H1 (cell line): Measurements from ENCODE around the gene SHTN1. TPM values are rescaled to one million over a fixed set of nuclear protein-coding genes. Genes with fewer than 3 reads are reported as not detected.

Experiments used
- CTCF ChIA-PET: fragments of 300-600 bp; sonication (Branson Sonifier 250); formaldehyde crosslinking; loops from one replicate; lab custom pipeline; 2021; ENCODE audit not compliant: partially characterized antibody; lab: Charles Lee
- POLR2A ChIA-PET: fragments of 300-600 bp; sonication (Branson Sonifier 250); formaldehyde crosslinking; loops from one replicate; lab custom pipeline; 2021; ENCODE audit warnings: inconsistent platforms; ENCODE audit not compliant: partially characterized antibody; lab: Charles Lee
- DNase-seq, 2 experiments: peaks; one replicate each; pipeline versions ENCODE4 v3.0.0 to v3.0.0-alpha.2; 2010 to 2022; ENCODE audit warnings: low spot score in 2 of 2, low read depth in 1 of 2, mixed read lengths in 1 of 2
- FAIRE-seq: peaks from 2 replicates; lab custom pipeline; 2011; peaks lifted over from hg19 to GRCh38; lab: Jason Lieb, UNC
- H2AFZ ChIP-seq: 2 replicates; pipeline ENCODE4 v1.8.1; 2012; ENCODE audit warnings: low read length, inconsistent platforms
- H2AK5ac ChIP-seq: 2 replicates; pipeline ENCODE4 v1.6.1; 2013; ENCODE audit warnings: low read depth, low read length
- H2BK120ac ChIP-seq: replicated peaks from 2 replicates; pipeline ENCODE3; 2013; ENCODE audit warnings: low read depth, low read length, inconsistent platforms
- H2BK12ac ChIP-seq: 2 replicates; pipeline ENCODE4 v1.6.1; 2013; ENCODE audit warnings: low read depth, low read length
- H2BK15ac ChIP-seq: 2 replicates; pipeline ENCODE4 v1.6.1; 2013; ENCODE audit warnings: low read length
- H2BK20ac ChIP-seq: 2 replicates; pipeline ENCODE4 v1.6.1; 2013; ENCODE audit warnings: low read length
- H2BK5ac ChIP-seq: 2 replicates; pipeline ENCODE4 v1.6.1; 2013; ENCODE audit warnings: low read depth, low read length
- H3K14ac ChIP-seq: 2 replicates; pipeline ENCODE4 v1.6.1; 2013; ENCODE audit warnings: inconsistent platforms; ENCODE audit not compliant: insufficient read length
- H3K18ac ChIP-seq: 2 replicates; pipeline ENCODE4 v1.6.1; 2013; ENCODE audit warnings: low read length; ENCODE audit errors: extremely low read depth
- H3K23ac ChIP-seq: 2 replicates; pipeline ENCODE4 v1.6.1; 2013; ENCODE audit warnings: inconsistent platforms; ENCODE audit not compliant: insufficient read length
- H3K23me2 ChIP-seq: 2 replicates; pipeline ENCODE4 v1.6.1; 2013; ENCODE audit warnings: low read depth, low read length
- H3K27ac ChIP-seq: 2 replicates; pipeline ENCODE4 v1.6.1; 2011; ENCODE audit warnings: low read depth, low read length, inconsistent platforms
- H3K27me3 ChIP-seq, 4 experiments: replicated peaks in 1 of 4; 1 replicate in 1 of 4; 2 replicates in 3 of 4; pipeline versions ENCODE4 v1.6.1 to v1.8.1; 2011 to 2013; ENCODE audit warnings: low read length in 3 of 4, mild to moderate bottlenecking in 3 of 4, inconsistent platforms in 2 of 4, mixed read lengths in 2 of 4, moderate library complexity in 1 of 4; ENCODE audit not compliant: control insufficient read depth in 3 of 4, insufficient read depth in 3 of 4; ENCODE audit errors: extremely low read depth in 1 of 4
- H3K36me3 ChIP-seq, 4 experiments: 2 replicates each; pipeline versions ENCODE4 v1.6.1 to v1.8.1; 2011 to 2013; ENCODE audit warnings: mild to moderate bottlenecking in 4 of 4, low read length in 3 of 4, moderate library complexity in 2 of 4, control low read depth in 1 of 4, inconsistent platforms in 1 of 4; ENCODE audit not compliant: insufficient read depth in 4 of 4, control insufficient read depth in 2 of 4
- H3K4ac ChIP-seq: replicated peaks from 2 replicates; pipeline ENCODE3; 2013; ENCODE audit warnings: low read length, low read depth, mixed read lengths, inconsistent platforms; ENCODE audit not compliant: insufficient read length
- H3K4me1 ChIP-seq, 4 experiments: replicated peaks in 1 of 4; 1 replicate in 1 of 4; 2 replicates in 3 of 4; pipeline versions ENCODE4 v1.6.1 to v1.8.1; 2011 to 2013; ENCODE audit warnings: low read length in 3 of 4, inconsistent platforms in 2 of 4, mixed read lengths in 1 of 4; ENCODE audit not compliant: insufficient read depth in 4 of 4, control insufficient read depth in 3 of 4
- H3K4me2 ChIP-seq, 2 experiments: 2 replicates each; pipeline versions ENCODE4 v1.6.1 to v1.8.1; 2011 to 2013; ENCODE audit warnings: low read depth in 2 of 2, low read length in 2 of 2, control low read depth in 1 of 2, inconsistent platforms in 1 of 2, mild to moderate bottlenecking in 1 of 2; ENCODE audit not compliant: insufficient read depth in 1 of 2
- H3K4me3 ChIP-seq, 4 experiments: fragments of 200-600, 300-600 bp in 1 of 4; sonication (generic), shearing (Covaris generic), sonication (Bioruptor Twin) in 1 of 4; 2 replicates each; pipeline versions ENCODE4 v1.5.1 to v1.8.1; 2011 to 2016; ENCODE audit warnings: low read length in 4 of 4, low read depth in 3 of 4, control low read depth in 2 of 4, inconsistent platforms in 2 of 4, mild to moderate bottlenecking in 2 of 4, mixed read lengths in 1 of 4, moderate library complexity in 1 of 4; ENCODE audit not compliant: insufficient read depth in 2 of 4; ENCODE audit errors: extremely low read depth in 1 of 4
- H3K56ac ChIP-seq: replicated peaks from 2 replicates; pipeline ENCODE3; 2013; ENCODE audit warnings: low read depth, mild to moderate bottlenecking, mixed read lengths, low read length, inconsistent platforms; ENCODE audit not compliant: insufficient read length
- H3K79me1 ChIP-seq: 2 replicates; pipeline ENCODE4 v1.6.1; 2013; ENCODE audit warnings: low read depth, low read length, control low read depth
- H3K79me2 ChIP-seq, 2 experiments: 2 replicates each; pipeline versions ENCODE4 v1.6.1 to v1.8.1; 2012 to 2013; ENCODE audit warnings: low read length in 2 of 2, mild to moderate bottlenecking in 2 of 2, inconsistent platforms in 1 of 2; ENCODE audit not compliant: insufficient read depth in 2 of 2, control insufficient read depth in 1 of 2
- H3K9ac ChIP-seq, 4 experiments: replicated peaks in 1 of 4; 1 replicate in 1 of 4; 2 replicates in 3 of 4; pipeline versions ENCODE4 v1.6.1 to v1.8.1; 2011 to 2013; ENCODE audit warnings: low read depth in 3 of 4, low read length in 3 of 4, control low read depth in 2 of 4, mild to moderate bottlenecking in 2 of 4, moderate library complexity in 2 of 4, inconsistent platforms in 1 of 4; ENCODE audit errors: extremely low read depth in 1 of 4
- H3K9me3 ChIP-seq, 2 experiments: 2 replicates each; pipeline versions ENCODE4 v1.6.1 to v1.8.1; 2012 to 2013; ENCODE audit warnings: mild to moderate bottlenecking in 2 of 2, moderate library complexity in 2 of 2, control low read depth in 1 of 2, inconsistent platforms in 1 of 2, low read depth in 1 of 2, low read length in 1 of 2, mixed read lengths in 1 of 2; ENCODE audit not compliant: insufficient read depth in 2 of 2
- H4K20me1 ChIP-seq, 2 experiments: replicated peaks in 1 of 2; 2 replicates each; pipeline versions ENCODE3 to v1.8.1; 2011 to 2013; ENCODE audit warnings: inconsistent platforms in 2 of 2, low read length in 2 of 2, mild to moderate bottlenecking in 1 of 2; ENCODE audit not compliant: insufficient read depth in 2 of 2, control insufficient read depth in 1 of 2
- H4K5ac ChIP-seq: 2 replicates; pipeline ENCODE4 v1.6.1; 2013; ENCODE audit warnings: low read length, low read depth, mixed read lengths, inconsistent platforms; ENCODE audit not compliant: insufficient read length
- H4K8ac ChIP-seq: 2 replicates; pipeline ENCODE4 v1.8.0; 2013; ENCODE audit warnings: mild to moderate bottlenecking, moderate library complexity, low read length, inconsistent platforms; ENCODE audit not compliant: insufficient read depth; ENCODE audit errors: extremely low read depth
- H4K91ac ChIP-seq: replicated peaks from 2 replicates; pipeline ENCODE3; 2013; ENCODE audit warnings: low read length, mixed read lengths, inconsistent platforms; ENCODE audit not compliant: insufficient read length
- JUN ChIP-seq: IDR thresholded peaks from 2 replicates; pipeline ENCODE4 v1.6.1; 2011; ENCODE audit warnings: low read depth, mild to moderate bottlenecking, improper control_type of control experiment, low read length
- POU5F1 ChIP-seq: IDR thresholded peaks from 2 replicates; pipeline ENCODE4 v1.6.1; 2011; ENCODE audit warnings: low read depth, mild to moderate bottlenecking, low read length, moderate library complexity
- RAD21 ChIP-seq, 2 experiments: IDR thresholded peaks in 1 of 2; conservative IDR thresholded peaks in 1 of 2; 2 replicates each; pipeline ENCODE4 v1.6.1; 2011; ENCODE audit warnings: low read depth in 2 of 2, low read length in 2 of 2, improper control_type of control experiment in 1 of 2, inconsistent platforms in 1 of 2, mild to moderate bottlenecking in 1 of 2, moderate library complexity in 1 of 2
- SAP30 ChIP-seq: fragments of 300-600 bp; sonication (generic); IDR thresholded peaks from 2 replicates; pipeline ENCODE4 v1.7.1; 2012; ENCODE audit warnings: low read length, moderate library complexity, mild to moderate bottlenecking, inconsistent platforms; ENCODE audit not compliant: insufficient read depth, insufficient replicate concordance
- TAF1 ChIP-seq: IDR thresholded peaks from 2 replicates; pipeline ENCODE4 v1.6.1; 2011; ENCODE audit warnings: mild to moderate bottlenecking, low read depth, low read length
- WGBS, 2 experiments: shearing (Covaris generic) in 1 of 2; methylation state at CpG; one replicate each; pipeline versions ENCODE4 v1.1.6 to v1.1.7; 2013 to 2015; ENCODE audit warnings: low lambda C conversion rate in 2 of 2, mixed read lengths in 2 of 2, inconsistent platforms in 1 of 2, low coverage in 1 of 2, missing lambda C conversion rate in 1 of 2; ENCODE audit not compliant: insufficient replicate concordance in 2 of 2, insufficient coverage in 1 of 2, insufficient read length in 1 of 2; ENCODE audit errors: extremely low coverage in 1 of 2, missing lambda C conversion rate in 1 of 2; 5-methylcytosine and 5-hydroxymethylcytosine counted together
- polyA plus RNA-seq, 7 experiments: library from polyadenylated mRNA; depleted of rRNA in 3 of 7; stranded (reverse) in 5 of 7; unstranded in 2 of 7; fragments of >200 nt in 5 of 7; fragments of 200-250 nt in 2 of 7; gene quantifications; 1 replicate in 5 of 7; 2 replicates in 1 of 7; 4 replicates in 1 of 7; pipeline versions ENCODE4 v1.2.1 to v1.2.3, GENCODE V29; 2011 to 2013; ENCODE audit warnings: missing spikeins in 2 of 7, mixed read lengths in 2 of 7
- total RNA-seq: library from RNA; stranded (reverse); fragmentation: NEBNext Ultra II Directional; extraction: Animal tissue kit (Norgen Biotek cat#: 25700); gene quantifications from 2 replicates; pipeline ENCODE4 v1.2.1, GENCODE V29; 2021

Gene SHTN1
- total and polyA plus RNA-seq, 2 of the 8 experiments (the other 6 are each of a cell fraction or from before 2014, with no cell fraction given): 3.3 to 12.7 TPM

- H3K36me3 ChIP-seq: no peaks in the 10 kb centered on the region
- no peak overlapping the region for H2BK20ac ChIP-seq
- H3K79me2 ChIP-seq: no peaks in the 10 kb centered on the region
- no peak overlapping the region for H2AK5ac ChIP-seq
- H3K9ac ChIP-seq: no peak overlapping the region
- no peaks in the 10 kb centered on the region for H3K27me3 ChIP-seq
- no peak overlapping the region for H3K18ac ChIP-seq
- TF ChIP-seq TAF1 (no peak), JUN (no peak), SAP30 (no peak), RAD21 (IDR thresholded peaks at IDR 0.05 in 1 of 2, conservative IDR thresholded peaks at IDR 0.05 in 1 of 2; ENCODE audit: low read depth in 2 of 2, low read length in 2 of 2) (no peak), POU5F1 (no peak)
- TF ChIP-seq, all 59 proteins: peak for 0
- no peak overlapping the region for H2AFZ ChIP-seq
- H2BK12ac ChIP-seq: no peak overlapping the region
- DNase-seq: no peak
- H4K91ac ChIP-seq: no peak overlapping the region
- no peak overlapping the region for H4K5ac ChIP-seq
- H3K27ac ChIP-seq: no peak overlapping the region
- no peak overlapping the region for H3K23ac ChIP-seq
- POLR2A ChIA-PET: no interaction called here
- no peaks in the 10 kb centered on the region for H3K23me2 ChIP-seq
- H2BK5ac ChIP-seq: no peak overlapping the region
- no peak overlapping the region for H3K14ac ChIP-seq
- H4K20me1 ChIP-seq: no peaks in the 10 kb centered on the region
- H3K4ac ChIP-seq: no peak overlapping the region
- no peaks in the 10 kb centered on the region for H3K9me3 ChIP-seq
- no peak overlapping the region for H3K4me2 ChIP-seq
- H2BK120ac ChIP-seq: no peak overlapping the region
- H3K4me1 ChIP-seq: no peaks in the 10 kb centered on the region; a peak in 2 of 7 replicates
- H3K56ac ChIP-seq: no peak overlapping the region
- no peaks in the 10 kb centered on the region for H3K79me1 ChIP-seq
- CTCF ChIA-PET: interaction anchor here (0.7 to 1.4 kb wide), 3 partner anchors 12 to 174 kb away, joined by 3 to 4 read pairs (median 3); partner anchors contain the start of gene ENO4
- no peak overlapping the region for H4K8ac ChIP-seq
- no peak for FAIRE-seq
- H2BK15ac ChIP-seq: no peak overlapping the region
- WGBS, 2 experiments: 65% methylated on average over 2 of the region's 2 CpGs; no CpG with 5 or more reads in 1 of the 2 experiments
- no peak overlapping the region for H3K4me3 ChIP-seq
Measured at GRCh38 chr10:116861796-116862195, 143.2 kb downstream of the SHTN1 start.
